GM23338 (cell line): ENCODE measurements around the gene FAM47C.

Source experiments
- CREB1 ChIP-seq: fragments of 250-450 bp; sonication (Bioruptor Pico); IDR thresholded peaks from 2 replicates; pipeline ENCODE4 v1.5.0; 2020; ENCODE audit warnings: low read depth, mild to moderate bottlenecking, moderate library complexity
- CTCF ChIP-seq, 2 experiments: fragments of 200-600 bp in 1 of 2; sonication (generic) in 1 of 2; conservative IDR thresholded peaks; 2 replicates each; pipeline versions ENCODE4 v1.5.1 to v1.6.1; 2016 to 2017; ENCODE audit warnings: antibody characterized with exemption in 2 of 2, low read depth in 2 of 2, mild to moderate bottlenecking in 2 of 2, moderate library complexity in 1 of 2
- EZH2 ChIP-seq: fragments of 200-600 bp; sonication (generic); IDR thresholded peaks from one replicate; pipeline ENCODE4 v1.8.0; 2017; ENCODE audit warnings: antibody characterized with exemption, mild to moderate bottlenecking, low read depth; ENCODE audit not compliant: unreplicated experiment
- EZH2phosphoT487 ChIP-seq: fragments of 200-600 bp; sonication (generic); IDR thresholded peaks from one replicate; pipeline ENCODE4 v1.8.1; 2018; ENCODE audit warnings: antibody characterized with exemption; ENCODE audit not compliant: unreplicated experiment
- JUNB ChIP-seq: IDR thresholded peaks from one replicate; pipeline ENCODE4 v1.6.1; 2016; ENCODE audit warnings: antibody characterized with exemption; ENCODE audit not compliant: unreplicated experiment
- NANOG ChIP-seq: IDR thresholded peaks from 2 replicates; pipeline ENCODE4 v1.6.1; 2016; ENCODE audit warnings: antibody characterized with exemption, borderline replicate concordance
- POLR2AphosphoS5 ChIP-seq: IDR thresholded peaks from 2 replicates; pipeline ENCODE4 v1.6.1; 2016; ENCODE audit warnings: antibody characterized with exemption, low read depth
- REST ChIP-seq: IDR thresholded peaks from one replicate; pipeline ENCODE4 v1.6.1; 2018; ENCODE audit warnings: antibody characterized with exemption; ENCODE audit not compliant: unreplicated experiment
- STAT1 ChIP-seq: IDR thresholded peaks from one replicate; pipeline ENCODE4 v1.6.1; 2016; ENCODE audit warnings: antibody characterized with exemption; ENCODE audit not compliant: unreplicated experiment
- ZNF114 ChIP-seq: fragments of 250-450 bp; sonication (Bioruptor Pico); IDR thresholded peaks from 2 replicates; pipeline ENCODE4 v1.5.0; 2020; ENCODE audit warnings: mild to moderate bottlenecking, moderate library complexity
- ZNF331 ChIP-seq: fragments of 250-450 bp; sonication (Bioruptor Pico); IDR thresholded peaks from 2 replicates; pipeline ENCODE4 v1.5.0; 2020; ENCODE audit warnings: low read depth, mild to moderate bottlenecking, moderate library complexity

- TF ChIP-seq CTCF (conservative IDR thresholded peaks at IDR 0.05; ENCODE audit: low read depth in 2 of 2) (no peak), EZH2 (no peak), CREB1 (CRISPR knock-in tag) (no peak), REST (no peak), POLR2AphosphoS5 (no peak), EZH2phosphoT487 (no peak), STAT1 (no peak), ZNF114 (CRISPR knock-in tag) (no peak), NANOG (no peak), JUNB (no peak), ZNF331 (CRISPR knock-in tag) (no peak)
Measured at GRCh38 chrX:37047776-37048175, 39.6 kb downstream of the FAM47C start.
